H1 (cell line): ENCODE measurements around the gene TDRD5. TPM values are rescaled to one million over a fixed set of nuclear protein-coding genes. Genes with fewer than 3 reads are reported as not detected.

Experiments
- BCL11A ChIP-seq, 2 experiments: IDR thresholded peaks; one replicate each; pipeline ENCODE4 v1.6.1; 2011; ENCODE audit warnings: low read depth in 2 of 2, low read length in 2 of 2, mild to moderate bottlenecking in 2 of 2
- CHD7 ChIP-seq: fragments of 300-600 bp; sonication (generic); IDR thresholded peaks from 2 replicates; pipeline ENCODE4 v1.7.1; 2012; ENCODE audit warnings: low read length, moderate library complexity, mild to moderate bottlenecking, inconsistent platforms; ENCODE audit not compliant: insufficient replicate concordance
- CTBP2 ChIP-seq: IDR thresholded peaks from 2 replicates; pipeline ENCODE4 v1.7.0; 2011; ENCODE audit warnings: borderline replicate concordance, mild to moderate bottlenecking, moderate library complexity, mixed read lengths, low read length; ENCODE audit not compliant: insufficient read depth, insufficient read length
- EP300 ChIP-seq, 2 experiments: IDR thresholded peaks; 1 replicate in 1 of 2; 2 replicates in 1 of 2; pipeline ENCODE4 v1.6.1; 2011 to 2012; ENCODE audit warnings: low read depth in 2 of 2, low read length in 2 of 2, mild to moderate bottlenecking in 2 of 2, borderline replicate concordance in 1 of 2, inconsistent platforms in 1 of 2, moderate library complexity in 1 of 2
- FOSL1 ChIP-seq: IDR thresholded peaks from 2 replicates; pipeline ENCODE4 v1.6.1; 2011; ENCODE audit warnings: mild to moderate bottlenecking, low read depth, low read length, moderate library complexity; ENCODE audit not compliant: insufficient read depth
- KDM1A ChIP-seq: fragments of 200-600, 300-600 bp; sonication (generic); IDR thresholded peaks from 2 replicates; pipeline ENCODE4 v1.7.1; 2016; ENCODE audit warnings: mild to moderate bottlenecking, low read length, borderline replicate concordance
- NANOG ChIP-seq: IDR thresholded peaks from 2 replicates; pipeline ENCODE4 v1.6.1; 2011; ENCODE audit warnings: low read length, low read depth, mild to moderate bottlenecking, inconsistent platforms; ENCODE audit not compliant: insufficient read depth, poor library complexity, severe bottlenecking
- POLR2AphosphoS5 ChIP-seq: IDR thresholded peaks from 2 replicates; pipeline ENCODE4 v1.6.1; 2011; ENCODE audit warnings: low read depth, low read length
- RFX5 ChIP-seq: IDR thresholded peaks from 2 replicates; pipeline ENCODE4 v1.6.1; 2011; ENCODE audit warnings: low read depth, low read length, improper control_type of control experiment, borderline replicate concordance
- polyA plus RNA-seq, 7 experiments: library from polyadenylated mRNA; depleted of rRNA in 3 of 7; stranded (reverse) in 5 of 7; unstranded in 2 of 7; fragments of >200 nt in 5 of 7; fragments of 200-250 nt in 2 of 7; gene quantifications; 1 replicate in 5 of 7; 2 replicates in 1 of 7; 4 replicates in 1 of 7; pipeline versions ENCODE4 v1.2.1 to v1.2.3, GENCODE V29; 2011 to 2013; ENCODE audit warnings: missing spikeins in 2 of 7, mixed read lengths in 2 of 7
- total RNA-seq: library from RNA; stranded (reverse); fragmentation: NEBNext Ultra II Directional; extraction: Animal tissue kit (Norgen Biotek cat#: 25700); gene quantifications from 2 replicates; pipeline ENCODE4 v1.2.1, GENCODE V29; 2021

Gene TDRD5
- total and polyA plus RNA-seq, 2 of the 8 experiments (the other 6 are each of a cell fraction or from before 2014, with no cell fraction given), result 0.53 to 1.4 TPM

- TF ChIP-seq CHD7, result no peak
- TF ChIP-seq KDM1A, result no peak
- no peak for TF ChIP-seq EP300 (IDR thresholded peaks at IDR 0.05; ENCODE audit: borderline replicate concordance in 1 of 2, low read depth in 2 of 2, low read length in 2 of 2)
- no peak for TF ChIP-seq BCL11A (IDR thresholded peaks at IDR 0.05; ENCODE audit: low read depth in 2 of 2, low read length in 2 of 2)
- no peak for TF ChIP-seq FOSL1
- TF ChIP-seq CTBP2, result no peak
- TF ChIP-seq POLR2AphosphoS5, result no peak
- no peak for TF ChIP-seq NANOG
- no peak for TF ChIP-seq RFX5
These were observed 39.1 kb downstream of the TDRD5 start (continued) for GRCh38 chr1:179630719-179631118.
